ENCODE data around the gene LBHD1.

LBHD1 gene

DNA sequence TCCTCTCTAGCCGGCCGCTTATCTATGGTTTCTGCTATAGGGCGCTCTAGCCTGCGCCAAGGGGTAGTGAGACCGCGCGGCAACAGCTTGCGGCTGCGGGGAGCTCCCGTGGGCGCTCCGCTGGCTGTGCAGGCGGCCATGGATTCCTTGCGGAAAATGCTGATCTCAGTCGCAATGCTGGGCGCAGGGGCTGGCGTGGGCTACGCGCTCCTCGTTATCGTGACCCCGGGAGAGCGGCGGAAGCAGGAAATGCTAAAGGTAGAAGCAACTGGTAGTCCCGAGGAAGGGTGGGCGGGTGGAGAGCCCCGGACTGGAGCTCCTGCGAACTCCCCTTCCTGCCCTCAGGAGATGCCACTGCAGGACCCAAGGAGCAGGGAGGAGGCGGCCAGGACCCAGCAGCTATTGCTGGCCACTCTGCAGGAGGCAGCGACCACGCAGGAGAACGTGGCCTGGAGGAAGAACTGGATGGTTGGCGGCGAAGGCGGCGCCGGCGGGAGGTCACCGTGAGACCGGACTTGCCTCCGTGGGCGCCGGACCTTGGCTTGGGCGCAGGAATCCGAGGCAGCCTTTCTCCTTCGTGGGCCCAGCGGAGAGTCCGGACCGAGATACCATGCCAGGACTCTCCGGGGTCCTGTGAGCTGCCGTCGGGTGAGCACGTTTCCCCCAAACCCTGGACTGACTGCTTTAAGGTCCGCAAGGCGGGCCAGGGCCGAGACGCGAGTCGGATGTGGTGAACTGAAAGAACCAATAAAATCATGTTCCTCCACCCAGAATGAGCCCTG is at the start of gene LBHD1, which contains the start of gene UQCC3:
Gene LBHD1 (minus strand): TSS at position 660 of the 782 bp plus-strand sequence. CDS start 2,236 bp downstream, outside the sequence.
Gene UQCC3 (plus strand): TSS at position 66 of the 782 bp plus-strand sequence. CDS start 73 bp downstream, at position 139.
- TF ChIP-seq, protein P1, sequence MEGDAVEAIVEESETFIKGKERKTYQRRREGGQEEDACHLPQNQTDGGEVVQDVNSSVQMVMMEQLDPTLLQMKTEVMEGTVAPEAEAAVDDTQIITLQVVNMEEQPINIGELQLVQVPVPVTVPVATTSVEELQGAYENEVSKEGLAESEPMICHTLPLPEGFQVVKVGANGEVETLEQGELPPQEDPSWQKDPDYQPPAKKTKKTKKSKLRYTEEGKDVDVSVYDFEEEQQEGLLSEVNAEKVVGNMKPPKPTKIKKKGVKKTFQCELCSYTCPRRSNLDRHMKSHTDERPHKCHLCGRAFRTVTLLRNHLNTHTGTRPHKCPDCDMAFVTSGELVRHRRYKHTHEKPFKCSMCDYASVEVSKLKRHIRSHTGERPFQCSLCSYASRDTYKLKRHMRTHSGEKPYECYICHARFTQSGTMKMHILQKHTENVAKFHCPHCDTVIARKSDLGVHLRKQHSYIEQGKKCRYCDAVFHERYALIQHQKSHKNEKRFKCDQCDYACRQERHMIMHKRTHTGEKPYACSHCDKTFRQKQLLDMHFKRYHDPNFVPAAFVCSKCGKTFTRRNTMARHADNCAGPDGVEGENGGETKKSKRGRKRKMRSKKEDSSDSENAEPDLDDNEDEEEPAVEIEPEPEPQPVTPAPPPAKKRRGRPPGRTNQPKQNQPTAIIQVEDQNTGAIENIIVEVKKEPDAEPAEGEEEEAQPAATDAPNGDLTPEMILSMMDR (IDR thresholded peaks at IDR 0.05; ENCODE audit: borderline replicate concordance, control extremely low read depth, extremely low read depth, insufficient read depth, missing control alignments), result no peak
- in situ Hi-C loops (cut with MboI; ENCODE audit: low sequenced_read_pairs, unreplicated experiment), result no loop called here
- DNase-seq (ENCODE audit: low spot score), result peak; percentile 91

DNA sequence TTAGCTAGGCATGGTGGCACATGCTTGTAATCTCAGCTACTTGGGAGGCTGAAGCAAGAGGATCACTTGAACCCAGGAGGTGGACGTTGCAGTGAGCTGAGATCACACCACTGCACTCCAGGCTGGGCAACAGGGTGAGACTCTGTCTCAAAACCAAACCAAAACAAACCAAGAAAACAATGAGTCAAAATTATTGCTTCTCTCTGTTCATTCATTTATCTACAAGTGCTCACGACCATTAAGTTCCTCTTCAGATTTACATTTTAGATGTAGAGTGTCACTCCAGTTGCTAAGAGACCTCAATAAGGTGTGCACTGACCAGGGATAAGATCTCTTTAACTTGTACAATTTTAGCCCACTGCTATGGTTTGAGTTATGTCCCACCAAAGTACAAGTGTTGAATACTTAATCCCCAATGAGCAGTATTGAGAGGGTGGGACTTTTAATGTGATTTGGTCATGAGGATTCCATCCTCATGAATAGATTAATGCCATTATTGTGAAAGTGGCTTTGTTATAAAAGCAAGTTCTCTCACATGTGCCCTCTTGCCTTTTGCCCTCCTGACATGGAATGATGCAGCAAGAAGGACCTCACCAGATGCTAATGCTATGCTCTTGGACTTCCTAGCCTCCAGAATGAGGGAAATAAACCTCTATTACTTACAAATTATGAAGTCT is 47.4 kb upstream of the LBHD1 start:
- DNase-seq (ENCODE audit: low spot score), result no peak
- TF ChIP-seq, protein P1 (IDR thresholded peaks at IDR 0.05; ENCODE audit: borderline replicate concordance, control extremely low read depth, extremely low read depth, insufficient read depth, missing control alignments), result no peak
- in situ Hi-C loops (cut with MboI; ENCODE audit: low sequenced_read_pairs, unreplicated experiment), result no loop called here

DNA sequence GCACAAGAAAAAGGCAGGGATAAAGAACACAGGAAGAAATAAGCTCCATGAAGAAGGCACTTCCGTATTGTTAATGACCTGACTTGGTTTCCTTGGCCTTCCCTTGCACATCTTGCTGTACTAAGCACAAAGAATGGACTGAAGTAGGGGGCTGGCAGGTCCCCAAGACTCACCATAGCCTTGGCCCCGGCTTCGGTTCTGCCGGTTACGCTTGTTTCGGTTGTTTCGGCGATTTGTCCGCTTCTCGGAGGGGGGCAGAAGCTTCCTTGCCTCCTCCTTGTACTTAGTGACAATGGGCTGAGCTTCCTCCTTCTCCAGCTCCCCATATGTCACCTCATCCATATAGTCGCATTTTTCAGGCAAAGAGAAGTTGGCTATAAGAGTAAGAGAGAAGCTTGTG is 44.7 kb upstream of the LBHD1 start:
- TF ChIP-seq, protein P1 (IDR thresholded peaks at IDR 0.05; ENCODE audit: borderline replicate concordance, control extremely low read depth, extremely low read depth, insufficient read depth, missing control alignments), result no peak
- in situ Hi-C loops (cut with MboI; ENCODE audit: low sequenced_read_pairs, unreplicated experiment), result no loop called here
- no peak for DNase-seq (ENCODE audit: low spot score)

DNA sequence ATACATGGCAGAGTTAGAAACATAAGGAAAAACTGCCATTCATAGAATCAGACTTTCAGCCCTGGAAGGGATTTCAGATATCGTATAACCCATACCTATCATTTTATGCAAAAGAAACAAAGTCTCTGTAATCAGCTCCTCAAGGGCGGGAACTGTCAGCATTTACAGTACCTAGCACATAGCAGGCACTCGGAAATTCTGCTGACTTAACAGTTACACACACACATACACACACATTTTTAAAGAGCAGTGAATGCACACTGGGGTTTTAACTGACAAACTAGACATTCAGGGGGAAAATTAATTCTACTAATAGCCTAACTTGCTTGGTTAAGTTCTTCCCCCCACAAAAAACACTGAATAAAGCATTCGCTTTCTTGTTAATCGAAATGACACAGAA is 44.1 kb upstream of the LBHD1 start:
- TF ChIP-seq, protein P1 (IDR thresholded peaks at IDR 0.05; ENCODE audit: borderline replicate concordance, control extremely low read depth, extremely low read depth, insufficient read depth, missing control alignments), result no peak
- in situ Hi-C loops (cut with MboI; ENCODE audit: low sequenced_read_pairs, unreplicated experiment), result no loop called here
- no peak for DNase-seq (ENCODE audit: low spot score)

DNA sequence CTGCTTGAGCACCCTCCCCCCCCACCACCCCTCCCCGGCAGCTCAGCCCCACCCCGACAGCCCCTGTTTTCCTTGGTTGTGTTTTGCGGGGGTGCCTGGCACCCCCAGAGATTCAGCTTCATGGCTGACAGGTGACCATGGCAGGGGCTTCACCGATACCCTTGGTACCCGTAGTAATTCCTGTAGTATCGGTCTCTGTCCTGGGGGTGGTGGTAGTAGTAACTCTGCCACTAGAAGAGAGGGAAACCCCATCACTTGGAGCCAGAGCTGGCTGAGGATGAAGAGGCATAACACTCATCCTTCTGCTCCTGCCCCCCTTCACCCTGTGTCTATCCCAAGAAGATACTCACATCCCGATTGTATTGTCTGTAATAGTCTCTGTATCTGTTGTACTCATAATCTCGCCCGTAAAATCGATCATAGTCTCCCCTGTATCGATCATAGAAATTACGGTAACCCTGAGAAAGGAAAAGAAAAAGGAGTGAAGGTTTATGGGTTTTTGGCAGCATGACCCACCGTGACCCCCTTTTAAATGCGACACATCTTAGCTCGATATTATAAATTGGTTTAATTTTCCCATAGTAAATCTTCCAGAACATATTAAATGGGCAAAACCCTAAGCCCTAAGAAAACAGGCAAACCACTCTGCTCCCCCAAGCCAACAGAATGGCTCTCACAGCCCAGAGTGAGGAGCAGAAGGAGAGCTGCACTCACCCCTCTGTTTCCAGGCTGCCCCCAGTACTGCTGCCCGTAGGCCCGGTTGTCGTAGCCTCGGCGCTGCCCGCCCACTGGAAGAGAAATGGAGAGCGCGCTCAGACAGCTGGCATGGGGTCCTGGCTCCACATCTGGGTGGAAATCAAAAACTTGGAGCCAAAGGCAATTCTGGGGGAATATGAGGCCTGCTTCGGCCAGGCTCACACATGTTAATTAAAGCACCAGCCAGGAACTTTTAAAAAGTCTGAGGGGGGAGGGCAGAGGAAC is 43.4 kb upstream of the LBHD1 start:
- in situ Hi-C loops (cut with MboI; ENCODE audit: low sequenced_read_pairs, unreplicated experiment), result no loop called here
- DNase-seq (ENCODE audit: low spot score), result no peak
- TF ChIP-seq, protein P1 (IDR thresholded peaks at IDR 0.05; ENCODE audit: borderline replicate concordance, control extremely low read depth, extremely low read depth, insufficient read depth, missing control alignments), result no peak

DNA sequence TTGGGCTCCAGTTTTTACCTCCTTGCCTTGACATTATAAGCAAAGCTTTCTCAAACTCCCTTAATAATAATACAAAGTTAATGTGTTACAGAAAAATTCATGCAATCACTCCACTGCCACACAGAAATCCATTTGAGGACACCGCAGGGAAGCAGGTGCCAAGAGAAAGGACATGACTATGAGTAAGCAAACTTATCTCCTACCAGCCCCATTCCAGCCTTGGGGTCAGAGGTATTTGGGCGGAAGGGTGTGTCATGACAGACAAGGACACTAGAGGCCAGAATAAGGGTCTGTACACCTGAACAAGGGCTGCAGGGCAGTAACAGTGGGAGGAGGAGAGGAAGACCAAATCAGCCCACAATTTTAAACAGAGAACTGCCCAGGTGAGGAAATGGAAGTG is 41.3 kb upstream of the LBHD1 start:
- in situ Hi-C loops (cut with MboI; ENCODE audit: low sequenced_read_pairs, unreplicated experiment), result no loop called here
- TF ChIP-seq, protein P1 (IDR thresholded peaks at IDR 0.05; ENCODE audit: borderline replicate concordance, control extremely low read depth, extremely low read depth, insufficient read depth, missing control alignments), result no peak
- no peak for DNase-seq (ENCODE audit: low spot score)
